RPMI7951 (cell line): ENCODE measurements around the gene COL6A1. TPM values are rescaled to one million over a fixed set of nuclear protein-coding genes. Genes with fewer than 3 reads are reported as not detected.
"Not testable (repeated sequence)": the region's sequence is repeated elsewhere in the genome, so short reads cannot be mapped to it uniquely, and the experiment has no call there.

Source experiments
- DNase-seq: peaks from one replicate; pipeline ENCODE4 v3.0.0-alpha.2; 2012; ENCODE audit warnings: low read depth
- total RNA-seq: library from RNA; depleted of rRNA; stranded (reverse); fragments of >200 nt; shearing (Covaris generic); gene quantifications from 2 replicates; pipeline ENCODE4 v1.2.3, GENCODE V29; 2014

Gene COL6A1
- total RNA-seq, 1 experiment from 2014 or later = 760 TPM

DNA sequence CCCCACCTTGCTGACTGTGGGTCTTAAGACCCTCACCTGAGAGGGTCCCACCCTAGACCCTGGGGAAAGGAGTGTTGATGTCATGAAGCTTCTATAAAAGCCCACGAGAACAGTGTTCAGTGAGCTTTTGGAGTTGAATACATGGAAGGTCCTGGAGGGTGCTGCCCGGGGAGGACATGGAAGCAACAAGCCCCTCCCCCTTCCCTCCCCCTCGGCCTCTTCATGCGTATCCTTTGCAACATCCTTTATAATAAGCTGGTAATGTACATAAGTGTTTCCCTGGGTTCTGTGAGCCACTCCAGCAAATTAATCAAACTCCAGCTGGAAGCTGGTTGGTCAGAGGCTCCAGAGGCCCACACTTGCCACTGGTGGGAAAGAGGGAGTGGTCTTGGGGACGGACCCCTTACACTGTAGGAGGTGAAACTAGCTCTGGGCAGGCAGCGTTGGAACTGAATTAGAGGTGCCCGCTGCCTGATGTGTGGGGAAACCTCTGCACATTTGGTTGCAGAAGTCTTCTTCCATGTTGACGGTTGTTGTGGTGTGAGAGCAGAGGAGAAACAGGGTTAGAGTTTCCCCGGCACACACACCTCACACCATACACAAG, 14.7 kb upstream of the COL6A1 start:
- no peak for DNase-seq

DNA sequence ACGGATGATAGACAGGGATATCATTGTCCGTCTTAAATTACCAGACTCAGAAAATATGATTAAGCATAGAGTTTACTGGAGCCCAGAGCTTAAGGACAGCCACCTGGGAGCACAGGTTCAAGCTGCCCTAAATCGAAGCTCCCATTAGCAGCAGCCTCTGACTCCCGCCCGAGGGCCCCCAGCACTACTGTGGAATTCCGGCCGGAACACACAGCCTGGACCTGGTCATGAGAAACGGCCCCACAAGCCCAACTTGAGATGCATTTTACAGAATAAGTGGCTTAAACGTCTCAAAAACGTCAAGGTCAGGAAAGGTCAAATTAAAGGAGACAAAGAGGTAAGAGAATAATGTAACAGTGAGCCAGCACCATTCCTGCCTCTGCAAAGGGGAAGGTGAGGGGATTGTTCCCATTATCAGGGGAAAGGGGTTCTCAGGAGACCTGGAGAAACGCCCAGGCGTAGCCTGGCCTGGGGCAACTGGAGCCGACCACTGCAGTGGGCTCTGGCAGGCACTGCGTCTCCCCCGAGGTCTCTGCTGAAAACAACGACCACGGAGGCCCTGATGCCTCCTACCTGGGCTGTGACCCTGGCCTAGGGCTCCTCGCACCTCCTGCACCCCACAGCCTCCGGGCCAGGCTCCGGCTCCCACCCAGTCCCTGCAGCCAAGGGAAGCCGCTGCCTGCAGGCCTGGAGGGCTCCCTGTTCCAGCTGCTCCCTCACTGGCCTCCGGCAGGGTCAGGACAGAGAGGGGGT, 11.5 kb upstream of the COL6A1 start:
- DNase-seq = no peak

DNA sequence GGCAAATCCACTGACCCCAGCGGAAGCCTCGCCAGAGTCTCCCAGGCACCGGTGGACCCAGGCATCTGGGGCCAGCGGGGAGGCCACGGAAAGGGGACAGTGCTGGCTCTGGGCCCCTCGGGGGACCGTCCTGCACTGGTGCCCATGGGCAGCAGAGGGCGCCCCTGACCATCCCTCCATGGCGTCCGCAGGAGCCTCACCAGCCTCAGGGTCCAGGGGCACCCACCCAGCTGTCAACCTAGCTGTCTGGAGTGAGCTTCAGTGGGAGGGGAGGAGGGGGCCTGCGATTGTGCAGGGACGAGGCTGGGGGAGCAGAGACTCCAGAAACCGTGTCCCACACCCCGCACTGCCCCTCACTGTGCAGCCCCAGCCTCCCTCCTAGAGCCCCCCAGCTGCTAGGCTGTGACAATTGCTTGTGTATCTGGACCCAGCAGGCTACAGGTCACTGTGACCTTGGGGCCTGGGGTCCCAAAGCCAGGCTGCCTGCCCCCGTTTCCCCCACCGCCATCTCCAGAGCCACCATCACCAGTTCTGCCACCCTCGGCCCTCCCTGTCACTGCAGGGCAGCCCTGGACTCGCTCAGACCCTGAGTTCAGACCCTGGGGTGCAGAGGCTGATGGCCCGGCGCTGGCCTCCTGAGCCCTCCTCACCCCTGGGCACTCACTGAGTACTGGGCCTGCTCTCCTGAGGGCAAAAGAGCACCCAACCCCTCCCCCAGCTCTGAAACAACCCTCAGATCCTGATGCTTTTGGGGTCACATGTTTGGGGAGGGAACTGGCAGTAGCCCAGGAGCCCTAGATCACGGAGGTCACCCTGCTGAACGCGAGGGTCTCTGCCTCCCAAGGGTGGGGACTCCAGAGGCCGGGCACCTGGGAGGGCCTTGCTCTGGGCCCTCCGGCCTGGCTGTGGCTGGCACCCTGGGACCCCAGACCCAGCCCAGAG, 10.6 kb upstream of the COL6A1 start:
- DNase-seq = peak; percentile 63

DNA sequence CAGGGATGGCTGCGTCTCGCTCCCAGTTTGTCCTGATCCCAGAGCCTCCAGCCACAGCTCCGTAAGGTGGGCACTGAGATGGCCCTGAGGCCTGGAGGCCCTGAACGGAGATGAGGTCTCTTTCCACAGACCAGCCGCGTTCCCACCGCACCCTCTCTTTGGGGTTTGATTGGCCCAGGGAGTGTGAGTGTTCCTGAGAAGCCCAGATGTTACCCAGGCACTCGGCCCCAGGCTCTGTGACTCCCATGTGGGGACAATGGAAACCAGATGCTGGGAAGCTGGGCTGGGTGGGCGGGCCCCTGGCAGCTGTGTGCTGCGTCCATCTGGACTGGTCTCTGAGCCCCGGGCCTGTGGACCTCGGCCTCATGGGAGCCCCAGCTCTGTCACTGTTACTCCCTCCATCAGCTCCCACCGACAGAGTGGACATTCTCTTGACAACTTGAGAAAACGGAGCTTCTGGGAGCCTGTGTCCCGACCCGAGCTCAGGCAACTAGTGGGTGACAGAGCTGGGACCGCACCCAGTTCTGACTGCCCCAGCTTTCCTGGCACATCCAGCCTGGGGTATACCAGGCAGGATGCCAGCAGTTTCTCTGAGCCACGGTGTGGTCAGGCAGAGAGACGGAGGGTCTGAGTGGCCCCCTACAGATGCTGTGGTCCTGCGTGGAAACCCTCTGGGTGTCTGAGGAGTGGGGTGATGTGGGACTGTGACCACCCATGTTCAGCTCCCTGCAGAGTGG, 9.8 kb upstream of the COL6A1 start:
- peak; percentile 99 for DNase-seq

DNA sequence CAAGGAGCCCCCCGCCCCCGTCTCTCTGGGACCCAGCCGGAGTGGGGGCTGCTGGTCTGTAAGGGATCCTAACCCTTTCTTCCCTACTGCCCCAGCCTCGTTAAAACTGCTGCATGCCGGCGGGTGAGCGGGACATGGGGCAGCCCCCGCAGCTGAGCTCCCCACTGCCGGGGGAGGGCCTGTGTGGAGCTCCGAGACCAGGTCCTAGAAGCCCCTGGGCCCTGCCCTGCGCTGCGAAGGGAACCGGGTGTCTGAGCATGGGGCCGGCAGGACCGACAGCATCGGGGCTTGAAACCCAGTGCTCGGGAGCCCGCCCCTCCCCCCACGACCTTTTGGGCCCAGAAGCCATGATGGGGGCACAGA, 9.2 kb upstream of the COL6A1 start:
- peak; percentile 57 for DNase-seq

DNA sequence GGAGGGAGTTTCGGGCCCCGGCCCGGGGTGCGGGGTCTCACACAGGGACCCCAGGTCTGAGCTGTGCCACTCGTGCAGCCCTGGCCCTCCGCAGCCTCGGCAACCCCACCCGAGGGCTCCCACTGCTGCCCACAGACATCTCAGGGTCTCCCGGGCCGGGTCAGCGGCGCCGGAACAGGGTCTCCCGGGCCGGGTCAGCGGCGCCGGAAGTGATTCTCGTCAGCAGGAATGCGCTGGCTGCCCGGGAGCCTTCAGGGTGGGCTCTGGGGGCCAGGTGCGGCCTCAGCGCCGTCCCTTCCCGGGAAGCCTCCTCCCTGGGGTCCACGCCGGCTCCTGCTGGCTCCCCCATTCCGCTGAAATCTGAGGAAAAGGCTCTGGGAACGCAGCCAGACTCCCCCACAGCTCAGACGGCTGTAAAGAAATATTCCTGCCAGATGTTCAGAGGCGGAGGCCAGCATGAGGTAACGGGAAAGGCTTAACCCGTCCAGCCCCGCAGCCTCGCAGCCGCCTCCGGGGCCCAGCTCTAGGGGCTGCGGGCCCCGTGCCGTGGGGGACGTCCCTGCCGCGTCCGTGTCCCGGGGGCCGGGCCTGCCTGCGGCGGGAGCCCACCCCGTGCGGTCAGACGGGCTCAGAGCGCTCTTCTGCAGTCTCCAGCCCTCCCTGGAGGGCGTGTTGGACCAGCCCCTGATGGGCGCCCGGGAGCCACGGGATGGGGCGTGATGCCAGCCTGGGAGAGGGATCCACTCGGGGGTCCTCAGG, 8.7 kb upstream of the COL6A1 start:
- DNase-seq = peak; percentile 96

DNA sequence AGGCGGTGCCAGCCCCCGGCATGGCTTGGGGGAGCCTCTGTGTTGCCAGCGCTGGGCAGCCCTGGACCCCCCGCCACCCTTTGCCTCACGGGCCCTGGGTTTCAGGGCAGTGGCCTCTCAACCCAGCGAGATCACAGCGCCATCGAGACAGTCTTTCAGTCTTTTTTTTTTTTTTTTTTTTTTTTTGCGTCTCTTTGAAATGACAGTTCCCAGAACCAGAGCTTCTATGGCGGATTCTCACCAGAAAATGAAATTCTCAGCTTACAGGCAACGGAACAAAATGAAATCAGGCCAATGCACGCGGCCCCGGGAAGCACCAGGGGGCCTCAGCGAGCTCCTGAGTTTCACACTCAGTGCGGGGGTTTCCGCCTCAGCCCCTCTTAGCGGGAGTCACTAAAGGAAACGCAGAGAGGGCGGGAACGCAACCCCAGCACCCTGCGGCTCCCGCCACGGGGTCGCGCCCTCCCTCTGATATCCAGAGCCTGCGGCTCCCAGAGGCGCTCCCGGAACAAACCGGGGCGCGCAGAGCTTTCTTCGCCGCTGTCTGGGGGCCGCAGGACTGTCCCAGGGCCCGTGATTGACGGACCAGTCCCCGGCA, 8.0 kb upstream of the COL6A1 start:
- DNase-seq = peak; percentile 87

DNA sequence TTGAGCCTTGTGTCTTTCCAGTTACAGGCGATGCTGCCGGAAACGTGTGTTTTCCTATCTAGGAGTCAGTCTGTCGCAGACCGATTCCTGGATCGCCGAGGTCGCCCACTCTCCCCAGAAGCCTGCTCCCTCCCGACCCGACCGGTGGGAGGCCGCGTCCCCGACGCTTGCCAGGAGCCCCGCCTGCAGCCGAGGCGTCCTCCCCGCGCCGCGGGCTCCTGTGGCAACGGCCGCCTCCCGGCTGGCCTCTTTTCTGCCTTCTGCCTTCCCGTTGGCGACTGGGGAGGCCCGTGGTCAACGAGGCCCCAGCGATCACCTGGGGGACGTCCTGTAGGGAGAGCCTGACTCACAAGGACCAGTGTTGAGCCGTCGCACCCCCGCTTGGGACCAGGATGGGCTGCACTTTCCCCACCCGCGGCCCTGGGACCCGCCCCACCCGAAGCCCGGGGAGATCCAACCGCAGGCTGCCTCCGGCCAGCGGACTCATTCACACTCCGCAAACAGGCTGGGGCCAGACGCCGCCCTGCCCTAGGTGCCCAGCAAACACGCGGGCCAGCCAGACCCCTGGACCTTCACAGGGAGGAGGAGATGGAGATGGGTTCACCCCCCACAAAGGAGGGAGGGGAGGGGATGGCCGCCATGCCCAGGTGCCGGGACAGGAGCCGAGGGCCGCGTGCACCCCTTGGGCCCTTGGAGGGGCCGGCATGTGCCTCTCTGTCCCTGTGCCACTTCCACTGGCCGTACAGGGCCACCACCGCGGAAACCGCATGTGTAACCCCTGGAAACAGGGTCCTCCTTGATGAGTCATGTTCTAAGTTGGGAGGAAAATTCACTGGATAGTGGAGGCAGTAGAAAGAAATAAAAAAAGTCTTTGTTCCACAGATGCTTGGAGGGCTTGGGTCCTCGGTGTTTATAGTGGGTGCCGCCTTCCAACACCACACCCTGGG, 7.2 kb upstream of the COL6A1 start:
- DNase-seq = peak; percentile 97

DNA sequence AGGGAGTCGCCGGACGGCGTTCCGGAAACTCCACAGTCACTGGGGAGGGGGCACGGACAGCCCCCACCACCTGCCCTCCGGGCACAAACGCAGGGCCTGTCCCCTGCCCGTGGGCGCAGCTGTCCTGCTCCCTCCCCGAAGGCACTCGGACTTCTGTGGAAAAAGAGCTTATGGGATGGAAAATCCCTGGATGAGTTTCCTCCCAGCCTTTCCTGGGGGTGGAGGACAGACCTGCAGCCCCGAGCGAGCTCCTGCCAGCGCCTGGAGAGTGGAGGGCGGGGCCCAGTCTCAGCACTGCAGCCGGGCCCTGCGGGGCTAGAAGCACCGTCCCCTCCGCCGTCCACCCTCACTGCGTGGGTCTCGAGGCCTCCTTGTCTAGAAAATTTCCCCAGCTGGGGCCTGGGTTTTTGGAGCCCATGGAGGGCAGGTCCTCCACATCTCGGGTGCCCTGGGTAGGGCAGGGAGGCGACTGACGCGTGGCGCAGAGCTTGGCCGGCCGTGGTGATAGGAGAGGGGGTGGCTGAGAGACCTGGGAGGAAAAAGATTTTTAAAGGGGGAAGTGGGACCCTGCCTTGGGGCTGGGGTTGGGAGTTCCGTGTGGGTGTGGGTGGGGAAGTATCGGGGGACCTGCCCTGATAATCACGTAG, 6.4 kb upstream of the COL6A1 start:
- peak; percentile 93 for DNase-seq

DNA sequence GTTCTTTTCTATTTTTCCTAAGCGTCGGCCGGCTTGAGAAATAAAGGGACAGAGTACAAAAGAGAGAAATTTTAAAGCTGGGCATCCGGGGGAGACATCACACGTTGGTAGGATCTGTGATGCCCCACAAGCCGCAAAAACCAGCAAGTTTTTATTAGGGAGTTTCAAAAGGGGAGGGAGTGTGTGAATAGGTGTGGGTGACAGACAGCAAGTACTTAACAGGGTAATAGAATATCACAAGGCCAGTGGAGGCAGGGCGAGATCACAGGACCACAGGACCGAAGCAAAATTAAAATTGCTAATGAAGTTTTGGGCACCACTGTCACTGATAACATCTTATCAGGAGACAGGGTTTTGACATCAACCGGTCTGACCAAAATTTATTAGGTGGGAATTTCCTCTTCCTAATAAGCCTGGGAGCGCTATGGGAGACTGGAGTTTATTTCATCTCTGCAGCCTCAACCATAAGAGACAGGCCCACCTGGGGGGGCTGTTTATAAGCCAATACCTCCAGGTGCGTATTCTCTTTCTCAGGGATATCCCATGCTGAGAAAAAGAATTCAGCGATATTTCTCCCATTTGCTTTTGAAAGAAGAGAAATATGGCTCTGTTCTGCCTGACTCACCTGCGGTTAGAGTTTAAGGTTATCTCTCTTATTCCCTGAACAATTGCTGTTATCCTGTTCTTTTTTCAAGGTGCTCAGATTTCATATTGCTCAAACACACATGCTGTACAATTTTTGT, 5.7 kb upstream of the COL6A1 start:
- not testable (repeated sequence) for DNase-seq

DNA sequence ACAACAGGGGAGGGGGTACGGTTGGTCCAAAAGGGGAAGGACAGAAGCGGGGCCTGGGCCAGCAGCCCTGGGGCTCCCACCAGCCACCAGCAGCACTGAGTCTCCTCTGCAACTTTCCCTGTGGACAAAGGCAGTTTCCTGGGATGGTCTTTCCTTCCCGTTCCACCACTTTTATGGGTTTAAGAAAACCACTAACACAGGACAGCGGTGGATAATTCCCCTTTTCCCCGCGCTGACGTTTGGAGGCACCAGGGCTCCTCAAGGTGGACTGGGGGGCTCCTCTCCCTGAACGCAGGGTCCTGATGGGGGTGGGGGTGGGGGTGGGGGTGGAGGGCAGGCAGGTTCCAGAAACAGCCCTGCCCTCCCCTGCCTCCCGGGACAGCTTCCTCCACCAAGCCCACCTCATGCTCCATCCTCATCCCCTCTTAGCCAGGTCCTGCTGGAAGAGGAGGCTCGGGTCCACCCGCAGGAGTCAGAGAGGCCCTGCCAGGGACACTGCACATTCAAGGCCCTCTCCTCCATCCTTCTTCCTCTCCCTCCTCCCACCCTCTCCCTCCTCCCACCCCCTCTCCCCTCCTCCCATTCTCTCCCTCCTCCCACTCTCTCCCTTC, 4.8 kb upstream of the COL6A1 start:
- no peak for DNase-seq

DNA sequence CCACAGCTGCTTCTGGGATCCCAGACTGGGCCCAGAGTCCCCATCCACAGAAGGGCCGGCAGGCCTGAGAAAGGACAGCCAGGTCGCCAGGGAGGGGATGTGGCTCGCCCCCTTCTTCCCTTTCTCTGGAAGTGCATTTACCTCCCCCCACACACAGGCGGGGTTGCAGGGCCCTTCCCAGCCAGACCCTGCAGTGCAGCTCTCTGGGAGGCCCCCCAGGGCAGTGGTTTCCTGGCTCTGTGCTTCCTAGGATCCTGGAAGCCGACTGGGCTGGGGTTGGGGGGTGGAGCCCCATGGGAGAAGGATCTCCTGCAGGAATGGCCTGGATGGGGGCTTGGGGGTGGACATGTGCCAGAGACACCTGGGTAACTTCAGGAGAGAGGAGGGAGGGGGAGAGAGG, 4.2 kb upstream of the COL6A1 start:
- no peak for DNase-seq

DNA sequence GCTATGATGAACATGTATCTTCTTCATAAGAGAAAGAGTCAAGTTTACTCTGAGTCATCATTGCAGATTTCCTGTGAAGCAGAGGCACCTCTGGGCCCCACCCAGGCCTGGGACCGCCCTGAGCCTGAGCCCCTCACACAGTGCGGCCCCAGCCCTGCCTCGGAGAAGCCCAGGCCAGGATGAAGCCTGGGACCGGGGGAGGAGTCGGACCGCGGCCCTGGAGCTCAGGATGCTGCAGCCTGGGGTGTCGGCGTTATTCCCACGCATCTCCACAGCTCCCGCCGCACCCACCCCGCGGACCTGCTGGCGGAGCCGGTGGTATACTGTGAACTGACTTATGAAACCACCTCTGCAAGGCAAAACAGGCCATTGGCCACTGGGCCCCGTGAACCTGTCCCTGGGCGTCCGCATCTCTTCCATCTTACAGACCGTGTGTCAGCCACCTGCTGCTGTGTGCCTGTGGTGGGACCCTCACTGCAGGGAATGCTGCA, 2.4 kb upstream of the COL6A1 start:
- no peak for DNase-seq

DNA sequence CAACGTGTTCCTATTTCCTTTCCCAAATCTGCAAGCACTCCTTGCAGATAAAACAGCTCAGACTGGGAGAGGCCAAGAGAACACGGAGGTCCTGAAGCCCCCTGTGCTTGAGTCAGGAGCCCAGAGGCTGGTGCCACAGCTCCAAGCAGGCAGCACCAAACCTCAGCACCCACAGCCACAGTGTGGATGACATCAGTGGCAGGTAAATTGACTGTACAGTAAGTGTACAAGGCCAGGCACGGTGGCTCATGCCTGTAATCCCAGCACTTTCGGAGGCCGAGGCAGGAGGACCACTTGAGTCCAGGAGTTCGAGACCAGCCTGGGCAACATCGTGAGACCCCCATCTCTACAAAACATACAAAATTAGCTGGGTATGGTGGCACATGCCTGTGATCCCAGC, 1.9 kb upstream of the COL6A1 start:
- no peak for DNase-seq

DNA sequence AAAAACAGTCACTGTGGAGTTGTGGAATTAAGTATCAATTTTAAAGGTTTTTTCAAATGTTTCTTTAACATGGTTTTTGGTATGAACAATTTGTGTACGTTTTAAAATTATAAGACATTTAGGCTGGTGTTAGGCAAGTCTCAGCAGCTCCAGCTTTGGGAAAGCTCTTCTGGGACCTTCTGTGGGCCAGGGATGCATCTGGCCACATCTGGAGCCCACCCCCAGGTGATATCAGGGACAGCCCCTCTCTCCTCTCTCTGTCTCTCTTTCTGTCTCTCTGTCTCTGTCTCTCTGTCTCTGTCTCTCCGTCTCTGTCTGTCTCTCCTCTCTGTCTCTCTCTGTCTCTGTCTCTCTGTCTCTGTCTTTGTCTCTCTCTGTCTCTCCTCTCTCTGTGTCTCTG, 1.3 kb upstream of the COL6A1 start:
- no peak for DNase-seq

DNA sequence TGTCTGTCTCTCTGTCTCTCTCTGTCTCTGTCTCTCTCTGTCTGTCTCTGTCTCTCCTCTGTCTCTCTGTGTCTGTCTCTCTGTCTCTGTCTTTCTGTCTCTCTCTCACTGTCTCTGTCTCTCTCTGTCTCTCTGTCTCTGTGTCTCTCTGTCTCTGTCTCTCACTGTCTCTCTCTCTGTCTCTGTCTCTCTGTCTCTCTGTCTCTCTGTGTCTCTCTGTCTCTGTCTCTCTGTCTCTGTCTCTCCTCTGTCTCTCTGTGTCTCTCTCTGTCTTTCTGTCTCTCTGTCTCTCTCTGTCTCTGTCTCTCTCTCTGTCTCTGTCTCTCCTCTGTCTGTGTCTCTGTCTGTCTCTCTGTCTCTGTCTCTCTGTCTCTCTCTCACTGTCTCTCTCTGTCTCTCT, 873 bp upstream of the COL6A1 start:
- no peak for DNase-seq

DNA sequence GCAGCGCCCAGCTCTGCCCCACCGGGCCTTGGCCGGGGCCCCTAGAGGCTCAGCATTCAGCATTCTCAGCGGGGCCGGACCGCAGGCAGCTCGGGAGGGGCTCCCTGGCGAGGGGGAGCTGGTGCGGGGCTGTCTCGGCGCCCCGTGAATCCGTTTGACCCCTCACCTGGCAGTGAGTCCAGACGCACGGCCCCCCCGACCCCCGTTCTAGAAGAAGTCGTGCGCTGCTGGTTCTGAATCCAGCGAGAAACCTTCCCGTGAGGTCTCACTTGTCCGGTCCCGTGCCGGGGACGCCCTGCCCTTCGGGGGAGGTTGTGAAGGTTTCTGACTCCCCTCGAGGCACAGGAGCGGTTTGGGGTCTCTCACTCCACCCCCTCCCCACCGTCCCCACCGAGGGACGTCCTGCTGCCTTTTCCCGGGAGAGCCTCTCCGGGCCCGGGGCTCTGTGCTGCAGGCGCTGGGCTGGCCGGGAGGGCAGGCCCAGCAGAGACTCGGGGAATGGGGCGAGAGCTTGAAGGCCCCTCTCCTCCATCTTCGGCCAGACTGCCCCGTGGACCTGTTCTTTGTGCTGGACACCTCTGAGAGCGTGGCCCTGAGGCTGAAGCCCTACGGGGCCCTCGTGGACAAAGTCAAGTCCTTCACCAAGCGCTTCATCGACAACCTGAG, 655 bp downstream of the COL6A1 start:
- no peak for DNase-seq
